NCI-H526 treated with DMSO at 0.1 percent for 48 hours (cell line): Measurements from ENCODE around the gene ADAMTS4.
A peak's percentile ranks its signal among the peaks of the same experiment; 100 is the strongest.

Experiments
- DNase-seq: peaks from one replicate; lab custom pipeline; 2025; lab: John Stamatoyannopoulos, UW

Gene ADAMTS4

DNA sequence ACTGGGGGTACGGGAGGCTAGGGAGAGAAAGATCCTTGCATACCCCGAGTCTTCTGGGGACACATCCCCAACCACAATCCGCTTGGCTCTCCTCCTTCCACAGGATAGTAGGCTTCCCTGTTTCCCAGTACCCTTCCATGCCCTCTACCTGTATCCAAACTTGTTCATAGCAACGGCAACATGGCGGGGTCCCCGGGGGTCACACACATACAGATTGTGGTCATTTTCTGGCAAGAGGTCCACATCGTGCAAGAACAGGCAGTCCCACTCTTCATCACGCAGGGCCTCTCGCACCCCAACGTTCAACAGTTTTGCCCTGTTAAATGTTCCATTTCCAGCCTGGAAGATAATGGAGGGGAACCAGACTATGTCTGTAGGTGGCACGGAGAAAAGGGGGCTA lies 25.1 kb downstream of the ADAMTS4 start:
- no peak for DNase-seq

GRCh38 chr1:161172776-161173376 lies 26.0 kb downstream of the ADAMTS4 start:
- no peak for DNase-seq

DNA sequence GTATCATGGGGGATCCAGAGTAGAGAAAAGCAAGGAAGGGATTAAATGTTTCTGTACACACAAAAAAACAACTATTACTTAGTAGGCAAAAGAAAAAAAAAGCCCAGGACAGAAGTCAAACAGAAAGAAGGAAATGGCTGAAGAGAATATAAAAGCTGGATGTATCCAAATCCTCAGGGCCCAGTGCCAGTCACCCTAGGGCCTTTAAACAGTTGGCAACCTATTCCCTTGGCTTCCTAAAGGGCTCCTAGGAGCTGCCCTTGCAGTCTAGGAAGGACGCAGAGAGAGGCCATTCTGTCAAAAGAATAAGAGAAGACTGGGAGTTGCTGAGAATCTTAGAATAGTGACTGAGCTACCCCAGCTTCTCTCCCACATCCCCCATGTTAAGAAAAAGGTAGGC lies 26.5 kb downstream of the ADAMTS4 start:
- no peak for DNase-seq

- no peak for DNase-seq
Measured at GRCh38 chr1:161171696-161172095, 27.2 kb downstream of the ADAMTS4 start.

DNA sequence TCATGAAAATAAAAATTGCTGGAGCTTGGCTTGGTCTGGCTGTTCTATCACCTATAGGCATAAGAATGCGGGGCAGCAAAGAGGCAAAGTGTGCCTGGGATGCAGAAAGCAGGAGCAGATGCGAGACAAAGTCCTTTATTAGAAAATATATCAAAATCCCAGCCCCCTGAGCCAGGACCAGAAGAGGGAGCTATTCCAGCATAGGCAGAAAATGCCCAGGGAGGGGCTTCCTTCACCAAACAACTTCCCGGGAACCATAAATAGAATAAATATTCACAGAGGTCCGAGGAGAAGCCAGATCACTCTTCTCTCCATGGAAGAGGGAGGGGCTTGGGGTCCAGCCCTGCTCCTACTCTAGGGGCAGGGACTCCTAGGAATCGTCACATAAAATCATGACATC lies 27.7 kb downstream of the ADAMTS4 start:
- no peak for DNase-seq

DNA sequence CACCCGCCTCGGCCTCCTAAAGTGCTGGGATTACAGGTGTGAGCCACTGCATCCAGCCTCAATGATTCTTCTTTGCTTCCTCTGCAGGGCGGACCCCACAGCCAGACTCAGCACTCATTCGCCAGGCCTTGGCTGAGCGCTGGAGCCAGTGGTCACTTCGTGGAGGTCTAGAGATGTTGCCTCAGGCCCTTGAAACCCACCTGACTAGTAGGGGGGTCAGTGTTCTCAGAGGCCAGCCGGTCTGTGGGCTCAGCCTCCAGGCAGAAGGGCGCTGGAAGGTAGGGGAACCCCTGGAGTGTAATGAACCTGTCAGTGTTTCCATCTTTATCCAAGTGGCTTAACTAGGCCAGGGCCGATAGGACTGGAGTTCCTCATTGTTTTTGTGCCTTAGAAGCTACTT lies 29.9 kb downstream of the ADAMTS4 start:
- no peak for DNase-seq

DNA sequence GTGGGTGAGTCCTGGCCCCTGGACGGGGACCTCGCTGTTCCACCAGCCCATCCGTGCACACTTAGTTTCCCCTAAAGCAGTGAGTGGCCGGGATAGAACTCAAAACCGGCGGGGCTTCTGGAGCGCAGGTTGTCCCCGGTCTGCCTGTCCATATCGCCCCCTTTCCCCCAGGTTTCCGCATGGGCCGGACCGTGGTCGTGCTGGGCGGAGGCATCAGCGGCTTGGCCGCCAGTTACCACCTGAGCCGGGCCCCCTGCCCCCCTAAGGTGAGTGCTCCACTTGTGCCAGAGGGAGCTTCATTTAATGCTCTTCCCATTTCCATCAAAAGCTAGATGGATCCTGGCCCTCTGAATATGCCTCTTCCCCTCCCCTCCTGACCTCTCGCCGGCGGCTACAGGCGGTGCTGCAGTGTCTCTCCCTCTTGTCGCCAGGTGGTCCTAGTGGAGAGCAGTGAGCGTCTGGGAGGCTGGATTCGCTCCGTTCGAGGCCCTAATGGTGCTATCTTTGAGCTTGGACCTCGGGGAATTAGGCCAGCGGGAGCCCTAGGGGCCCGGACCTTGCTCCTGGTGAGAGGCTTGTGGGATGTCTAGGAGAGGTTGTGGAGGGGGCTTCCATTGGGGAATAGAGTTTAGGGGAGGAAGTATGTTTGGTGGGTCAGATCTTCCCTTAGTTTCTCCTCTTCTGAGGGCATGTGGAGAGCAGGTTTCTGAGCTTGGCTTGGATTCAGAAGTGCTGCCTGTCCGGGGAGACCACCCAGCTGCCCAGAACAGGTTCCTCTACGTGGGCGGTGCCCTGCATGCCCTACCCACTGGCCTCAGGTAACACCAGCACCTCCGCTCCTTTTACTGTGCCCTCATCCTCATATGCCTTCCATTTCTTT lies 31.9 kb downstream of the ADAMTS4 start:
- DNase-seq = no peak

DNA sequence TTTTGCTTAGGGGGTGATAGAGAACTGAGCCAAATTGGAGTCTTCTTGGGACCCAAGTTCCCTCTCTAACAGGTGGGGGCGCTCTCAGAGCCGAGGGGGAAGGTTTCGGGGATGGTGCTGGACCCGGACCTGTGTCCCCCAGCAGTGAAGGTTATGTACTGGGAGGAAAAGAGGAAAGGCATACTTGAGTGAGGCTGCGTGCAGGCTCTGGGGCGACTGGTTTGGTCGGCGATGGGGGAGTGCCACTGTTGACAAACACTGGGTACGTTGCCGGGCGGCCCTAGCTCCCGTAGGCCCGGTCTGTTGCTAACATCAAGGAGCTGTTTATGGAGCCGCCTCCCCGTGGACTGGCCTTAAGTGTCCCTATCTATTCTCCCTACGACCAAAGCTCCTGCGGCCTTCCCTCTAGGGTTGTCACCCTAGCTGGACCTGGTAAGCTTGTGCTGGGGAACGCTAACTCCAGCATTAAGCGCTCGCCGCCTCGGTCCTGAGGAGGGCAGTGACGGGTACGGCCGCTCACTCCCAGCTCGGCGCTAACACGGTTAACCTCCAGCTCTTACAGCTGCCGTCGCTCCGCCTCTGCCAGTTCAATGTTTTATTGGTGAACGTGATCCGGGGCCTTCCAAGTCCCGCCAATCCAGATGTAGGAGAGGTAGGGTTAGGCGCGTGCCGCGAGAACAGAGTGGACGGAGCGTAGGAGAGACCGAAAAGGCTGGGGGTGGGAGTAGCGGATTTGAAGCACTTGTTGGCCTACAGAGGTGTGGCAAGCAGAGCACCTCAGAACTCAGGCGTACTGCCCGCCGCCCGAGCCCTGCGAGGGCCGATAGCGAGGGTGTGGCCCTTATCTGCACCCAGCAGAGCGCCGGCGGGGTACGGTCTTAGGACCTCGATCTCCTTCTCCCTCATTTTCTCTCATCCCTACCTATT lies 32.8 kb downstream of the ADAMTS4 start, which contains the start of gene PPOX:
TSS of gene PPOX (plus strand) at position 685 of the 927 bp plus-strand sequence. CDS start 422 bp downstream, outside the sequence.
- DNase-seq = peak; percentile 100

GRCh38 chr1:161164901-161165610 lies 33.8 kb downstream of the ADAMTS4 start:
- no peak for DNase-seq

DNA sequence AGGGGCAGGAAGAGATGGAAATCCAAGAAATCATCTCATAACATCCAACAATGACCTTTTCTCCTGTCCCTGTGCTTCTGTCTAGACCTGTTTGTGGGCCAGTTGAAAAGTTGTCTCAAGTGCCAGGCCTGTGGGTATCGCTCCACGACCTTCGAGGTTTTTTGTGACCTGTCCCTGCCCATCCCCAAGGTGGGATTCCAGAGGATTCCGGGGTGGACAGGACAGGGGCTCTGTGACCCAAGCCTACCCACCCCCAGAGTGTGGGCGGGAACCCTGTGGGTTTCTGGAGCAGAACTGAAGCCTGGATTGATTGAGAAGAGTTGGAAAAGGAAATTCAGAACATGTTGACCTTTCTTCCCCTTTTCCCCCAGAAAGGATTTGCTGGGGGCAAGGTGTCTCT lies 35.1 kb downstream of the ADAMTS4 start:
- no peak for DNase-seq

- no peak for DNase-seq
Measured at GRCh38 chr1:161162806-161163205, 36.0 kb downstream of the ADAMTS4 start.

DNA sequence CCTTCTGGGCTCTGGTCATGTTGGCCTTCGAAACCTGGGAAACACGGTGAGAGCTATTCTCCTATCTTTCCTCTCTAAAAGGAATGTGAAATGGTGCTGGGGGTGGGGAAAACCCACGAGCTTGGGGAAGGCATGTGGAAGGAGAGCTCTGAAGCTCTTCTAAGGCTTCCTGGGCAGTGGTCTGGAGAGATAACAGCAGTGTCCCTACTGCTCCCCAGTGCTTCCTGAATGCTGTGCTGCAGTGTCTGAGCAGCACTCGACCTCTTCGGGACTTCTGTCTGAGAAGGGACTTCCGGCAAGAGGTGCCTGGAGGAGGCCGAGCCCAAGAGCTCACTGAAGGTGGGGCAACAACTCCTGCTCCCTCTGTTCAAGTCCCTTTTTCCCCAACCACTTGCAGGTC lies 36.8 kb downstream of the ADAMTS4 start:
- no peak for DNase-seq

DNA sequence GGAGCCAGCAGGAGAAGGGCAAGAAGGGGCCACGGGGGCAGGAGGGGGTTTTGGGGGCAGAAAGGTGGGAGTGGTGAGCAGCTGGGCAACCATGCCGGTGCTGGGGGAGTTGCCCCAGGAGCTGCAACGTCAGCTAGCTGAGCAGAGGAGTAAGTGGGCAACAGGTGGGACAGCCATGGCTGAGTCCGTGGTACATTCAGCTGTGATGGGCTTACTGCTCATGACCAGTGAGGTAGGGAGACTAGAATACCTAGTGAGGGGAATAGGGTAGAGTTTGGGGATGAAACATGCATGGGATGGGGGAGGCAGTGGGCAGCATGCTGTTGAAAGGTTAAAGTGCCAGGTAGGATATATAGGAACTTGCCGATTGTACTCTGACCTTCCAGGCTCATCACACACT lies 37.2 kb downstream of the ADAMTS4 start:
- no peak for DNase-seq

- DNase-seq = no peak
Measured at GRCh38 chr1:161160671-161161145, 38.1 kb downstream of the ADAMTS4 start.

DNA sequence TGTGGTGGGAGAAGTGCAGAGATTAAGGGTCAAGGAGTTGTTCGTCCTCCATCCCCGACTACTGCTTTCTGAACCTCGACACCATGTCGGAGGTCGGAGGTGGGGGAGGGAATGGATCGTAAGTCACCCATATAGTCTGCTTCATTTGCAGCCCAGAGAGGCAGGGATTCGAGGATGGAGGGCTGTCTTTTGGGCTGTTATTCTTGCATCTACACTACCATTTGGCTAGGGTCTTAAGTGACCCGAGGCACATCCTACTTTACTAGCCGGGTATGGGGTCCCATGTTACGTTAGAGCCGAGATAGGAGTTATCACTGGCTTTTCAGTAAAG lies 39.0 kb downstream of the ADAMTS4 start:
- DNase-seq = no peak

DNA sequence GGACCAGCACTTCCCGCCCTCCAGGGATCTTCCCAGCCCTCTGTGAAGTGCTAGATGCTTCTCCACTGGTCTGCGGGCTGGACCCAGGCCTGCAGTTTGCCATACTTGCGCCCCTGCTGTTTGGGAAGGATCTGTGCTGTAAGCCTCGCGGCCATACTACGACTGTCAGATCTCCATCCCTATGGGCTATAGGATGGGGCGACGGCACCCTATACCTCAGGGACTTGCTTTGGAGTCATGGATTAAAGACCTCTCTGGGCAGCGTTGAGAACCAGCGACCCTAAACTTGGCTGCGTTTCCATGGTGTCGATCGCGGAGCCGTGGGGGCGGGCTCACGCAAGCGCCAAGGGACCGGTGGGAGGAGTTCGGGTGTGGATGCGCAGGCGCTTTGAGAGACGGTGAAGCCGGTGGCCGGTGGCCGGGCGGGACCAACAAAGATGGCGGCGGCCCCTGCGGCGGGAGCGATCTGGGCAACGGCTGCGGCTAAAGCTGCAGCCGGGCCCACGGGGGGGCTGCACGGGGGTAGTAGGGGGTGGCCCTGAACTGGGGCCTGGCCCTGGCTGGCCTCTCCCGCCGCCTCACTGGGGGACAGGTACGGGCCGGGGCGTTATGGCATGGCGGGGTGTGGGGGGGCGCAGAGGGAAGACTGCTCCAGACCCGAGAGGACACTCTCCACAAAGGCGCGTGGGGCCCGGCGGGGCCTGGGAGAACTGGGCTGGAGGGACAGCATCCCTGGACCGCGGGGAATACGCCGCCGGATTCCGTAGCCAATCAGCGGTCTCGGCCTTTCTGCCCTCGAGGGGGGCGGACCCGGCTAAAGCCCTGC lies 39.6 kb downstream of the ADAMTS4 start, which contains the start of gene USP21:
TSS of gene USP21 (plus strand) at position 414 of the 826 bp plus-strand sequence. CDS start 1,141 bp downstream, outside the sequence.
- peak; percentile 94 for DNase-seq

DNA sequence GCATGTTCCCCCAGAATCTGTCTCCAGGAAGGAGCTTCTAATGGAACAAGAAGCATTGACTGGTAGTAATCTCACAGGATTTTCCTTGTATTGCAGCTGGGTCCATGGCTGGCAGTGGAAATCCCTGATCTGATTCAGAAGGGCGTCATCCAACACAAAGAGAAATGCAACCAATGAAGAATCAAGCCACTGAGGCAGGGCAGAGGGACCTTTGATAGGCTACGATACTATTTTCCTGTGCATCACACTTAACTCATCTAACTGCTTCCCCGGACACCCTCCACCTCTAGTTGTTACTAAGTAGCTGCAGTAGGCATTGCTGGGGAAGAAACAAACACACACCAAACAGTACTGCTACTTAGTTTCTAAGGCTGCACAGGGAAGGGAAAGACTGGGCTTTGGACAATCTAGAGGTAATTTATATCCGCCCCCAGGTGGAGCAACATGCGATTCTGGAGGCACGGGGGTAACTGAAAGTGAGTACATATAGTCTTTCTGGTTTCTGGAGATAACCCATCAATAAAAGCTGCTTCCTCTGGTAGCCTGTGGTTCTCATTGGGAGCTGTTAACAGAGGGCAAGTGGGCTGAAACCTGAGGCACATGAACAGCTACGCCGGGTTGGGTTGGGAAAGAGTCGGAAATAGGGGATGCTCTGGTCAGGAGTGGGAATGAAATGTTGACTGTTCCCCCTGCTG lies 40.4 kb downstream of the ADAMTS4 start:
- DNase-seq = no peak

DNA sequence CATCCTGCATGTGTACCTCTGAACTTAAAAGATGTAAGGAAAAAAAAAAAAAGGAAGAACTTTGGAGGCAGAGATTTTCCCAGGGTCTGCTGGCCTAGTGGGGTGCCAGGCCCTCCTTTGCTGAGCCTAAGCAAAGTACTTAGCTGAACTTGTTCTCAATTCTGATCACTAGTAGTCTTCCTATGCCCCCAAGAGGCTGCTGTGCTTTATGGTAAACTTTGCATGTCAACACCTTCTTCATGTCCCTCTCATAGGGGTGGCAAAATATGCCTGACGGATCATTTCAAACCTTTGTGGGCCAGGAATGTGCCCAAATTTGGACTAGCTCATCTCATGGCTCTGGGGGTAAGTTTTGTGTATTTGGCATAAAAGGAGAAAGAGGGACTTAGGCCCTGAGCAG lies 41.0 kb downstream of the ADAMTS4 start:
- no peak for DNase-seq

DNA sequence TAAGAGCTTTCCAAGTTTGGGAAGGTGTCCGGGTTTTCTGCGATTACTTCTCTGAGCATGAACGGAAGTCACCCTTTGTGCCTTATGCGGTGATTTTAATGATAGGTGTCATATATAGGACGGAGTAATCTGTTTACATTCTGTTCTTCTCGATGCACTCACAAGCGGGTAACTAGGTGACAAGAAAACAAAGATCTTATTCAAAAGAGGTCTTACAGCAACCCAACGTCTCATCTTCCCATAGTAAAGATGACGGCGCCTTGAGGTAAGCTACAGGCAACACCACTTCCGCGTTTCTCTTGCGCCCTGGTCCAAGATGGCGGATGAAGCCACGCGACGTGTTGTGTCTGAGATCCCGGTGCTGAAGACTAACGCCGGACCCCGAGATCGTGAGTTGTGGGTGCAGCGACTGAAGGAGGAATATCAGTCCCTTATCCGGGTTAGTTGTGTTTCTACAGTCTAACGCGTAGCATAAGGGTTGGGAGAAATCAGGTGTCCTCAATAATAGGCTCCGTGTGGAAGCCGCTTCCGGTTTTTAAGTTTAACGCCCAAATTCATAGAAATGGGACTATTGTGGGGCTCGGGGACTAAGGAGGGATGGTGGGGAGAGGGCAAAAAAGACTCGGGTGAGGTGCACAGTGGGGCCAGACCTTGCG lies 45.0 kb downstream of the ADAMTS4 start, which contains the start of gene UFC1:
TSS of gene UFC1 (plus strand) at position 297 of the 656 bp plus-strand sequence. CDS start at position 317, 20 bp downstream.
- peak; percentile 99 for DNase-seq
